ENCODE measurements around the gene AEBP1.
A peak's percentile ranks its signal among the peaks of the same experiment; 100 is the strongest.

AEBP1 gene

DNA sequence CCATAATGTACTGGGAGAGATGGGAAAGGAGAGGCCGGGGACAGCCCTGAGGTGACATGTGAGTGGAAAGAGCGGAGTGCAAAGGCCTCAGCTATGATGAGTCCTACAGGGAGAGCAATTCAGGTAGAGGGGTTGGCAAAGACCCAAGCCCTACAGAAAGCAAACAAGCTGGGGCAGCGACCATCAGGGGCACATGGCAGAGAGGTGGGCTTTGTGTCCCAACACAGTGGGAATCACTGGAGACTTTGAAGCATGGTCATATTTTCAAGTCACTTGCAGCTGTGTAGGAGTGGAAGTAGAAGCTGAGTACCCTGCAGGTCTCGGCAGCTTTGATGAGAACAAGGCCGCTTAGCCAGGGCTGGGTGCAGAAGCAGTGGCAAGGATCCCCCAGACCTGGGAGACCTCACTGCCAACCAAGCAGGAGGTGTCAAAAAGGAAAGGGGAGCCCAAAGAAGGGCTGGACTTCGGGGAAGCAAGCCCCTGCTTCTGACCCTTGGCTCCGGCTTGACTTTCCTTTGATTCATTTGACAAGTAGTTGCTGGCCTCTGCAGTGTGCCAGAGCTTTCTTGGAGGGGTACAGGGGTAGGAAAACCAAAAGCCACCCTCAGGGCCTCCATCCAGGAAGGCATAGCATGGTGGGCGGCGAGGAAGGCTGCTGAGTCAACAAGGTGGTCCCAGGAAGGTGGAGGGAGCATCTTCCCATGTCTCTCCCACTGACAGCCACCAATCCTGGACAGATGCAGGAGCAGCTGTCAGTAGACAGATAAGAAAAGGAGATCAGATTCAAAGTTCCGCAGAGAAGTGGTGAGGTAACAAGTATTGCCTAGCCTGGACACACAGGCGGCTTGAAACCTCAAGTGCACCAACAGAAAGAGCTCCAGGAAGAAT is 36.8 kb upstream of the AEBP1 start:
- DNase-seq: no peak

DNA sequence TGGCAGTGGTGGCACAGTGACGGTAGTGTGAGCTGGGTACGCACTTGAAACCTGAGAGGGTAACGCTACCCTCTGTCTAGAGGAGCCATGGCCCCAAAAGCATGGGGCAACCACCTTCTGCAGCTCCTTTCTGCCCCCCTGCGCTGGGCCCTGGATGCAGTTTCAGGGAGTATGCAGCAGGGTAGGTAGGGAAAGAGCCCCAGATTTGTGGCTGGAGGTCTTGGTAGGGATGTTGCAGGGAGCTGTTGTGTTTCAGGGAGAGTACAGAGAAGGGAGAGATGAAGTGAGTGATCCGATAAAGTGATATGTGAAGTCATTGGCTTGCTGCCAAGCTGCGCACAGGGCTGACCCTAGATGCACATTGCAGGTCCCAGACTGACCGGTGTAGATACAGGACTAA is 36.1 kb upstream of the AEBP1 start:
- DNase-seq: no peak

DNA sequence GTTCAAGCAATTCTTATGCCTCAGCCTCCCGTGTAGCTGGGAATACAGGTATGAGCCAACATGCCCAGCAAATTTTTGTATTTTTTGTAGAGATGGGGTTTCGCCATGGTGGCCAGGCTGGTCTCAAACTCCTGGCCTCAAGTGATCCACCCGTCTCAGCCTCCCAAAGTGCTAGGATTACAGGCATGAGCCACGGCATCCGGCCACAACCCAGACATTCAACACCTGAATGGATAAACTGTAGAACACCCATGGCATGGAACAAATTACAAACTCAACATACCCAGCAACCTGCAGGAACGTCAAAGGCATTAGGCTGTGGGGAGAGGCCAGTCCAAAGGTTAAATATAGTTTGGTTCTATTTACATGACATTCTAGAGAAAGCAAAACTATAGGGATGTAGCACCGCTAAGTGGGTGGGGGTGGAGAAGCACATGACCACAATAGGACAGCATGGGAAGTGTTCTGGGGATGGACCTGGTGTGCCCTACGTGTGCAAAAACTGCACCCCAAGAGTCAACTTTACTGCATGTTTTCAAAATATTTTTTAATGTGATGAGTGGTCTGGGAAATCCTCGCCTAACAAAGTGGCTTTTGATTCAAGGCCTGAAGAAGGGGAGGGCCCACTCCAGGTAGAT is 32.3 kb upstream of the AEBP1 start:
- no peak for DNase-seq

DNA sequence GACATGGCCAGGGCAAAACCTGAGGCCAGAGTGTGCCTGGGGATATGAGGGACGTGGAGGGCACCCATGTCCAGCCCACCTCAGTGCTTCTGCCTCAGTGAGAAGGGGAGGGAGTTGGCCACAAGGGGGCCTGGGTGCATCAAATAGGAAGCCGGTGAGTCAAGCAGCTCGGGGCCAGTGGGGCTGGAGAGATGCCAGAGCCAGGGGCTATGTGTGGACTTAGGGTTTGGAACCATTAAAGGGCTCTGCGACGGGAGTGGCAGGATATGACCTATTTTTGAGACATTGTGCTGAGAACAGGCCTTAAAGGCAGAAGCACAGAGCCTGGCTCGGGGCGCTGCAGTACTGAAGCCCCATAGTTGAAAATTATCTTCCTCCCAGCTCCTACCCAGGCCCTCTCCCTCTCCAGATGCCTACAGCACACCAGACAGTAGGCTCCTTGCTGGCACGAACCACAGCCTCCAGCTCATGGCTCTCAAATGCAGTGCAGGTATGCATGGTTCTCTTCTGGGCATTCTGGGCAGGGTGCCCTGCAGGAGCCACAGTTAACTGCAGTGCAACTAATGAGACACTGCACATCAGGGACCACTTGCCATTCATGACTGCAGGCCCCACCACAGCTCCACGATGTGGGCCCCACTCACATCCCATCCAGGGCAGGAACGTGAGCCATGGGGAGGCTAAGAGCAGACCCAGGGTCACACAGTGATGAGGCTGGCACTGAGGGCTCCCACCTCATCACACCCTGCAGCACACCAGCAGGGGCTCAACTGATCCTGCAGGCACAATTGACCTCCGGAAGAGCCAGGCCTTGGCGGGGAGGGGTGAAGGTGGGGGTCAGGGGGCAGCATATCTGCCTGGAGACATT is 31.5 kb upstream of the AEBP1 start:
- peak; percentile 70 to 84 for DNase-seq

DNA sequence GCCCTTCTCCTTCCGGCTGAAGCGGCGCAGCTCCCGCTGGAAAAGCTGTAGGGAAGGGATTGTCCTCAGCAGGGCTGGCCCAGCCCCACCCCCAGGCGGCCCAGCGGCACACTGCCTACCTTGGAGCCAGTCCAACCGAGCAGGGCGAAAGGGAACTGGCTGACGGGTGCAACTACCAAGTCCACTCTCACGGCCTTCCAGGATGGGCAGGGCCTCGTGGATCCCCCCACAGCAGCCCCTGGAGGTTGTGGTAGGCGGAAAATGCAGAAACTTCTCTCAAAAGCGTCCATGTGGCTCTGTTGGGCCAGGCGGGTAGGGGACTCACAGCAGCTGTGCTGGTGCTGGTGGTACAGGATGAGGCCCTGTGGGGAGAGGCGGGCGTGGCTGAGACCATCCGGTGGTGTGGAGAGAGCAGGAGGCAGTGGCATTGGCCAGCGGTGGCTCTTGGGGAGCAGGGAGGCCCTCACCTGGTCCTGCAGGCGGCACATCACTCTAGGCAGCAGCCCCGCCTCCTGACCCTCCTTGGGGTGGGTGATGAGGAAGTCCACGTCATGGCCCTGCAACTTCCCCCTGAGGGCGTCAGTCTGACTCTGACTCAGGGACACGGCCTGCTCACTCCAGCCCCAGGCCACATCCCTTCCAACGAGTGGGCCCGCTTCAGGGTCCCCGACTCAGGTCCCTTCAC is 30.3 kb upstream of the AEBP1 start:
- DNase-seq: peak; percentile 54 to 82

DNA sequence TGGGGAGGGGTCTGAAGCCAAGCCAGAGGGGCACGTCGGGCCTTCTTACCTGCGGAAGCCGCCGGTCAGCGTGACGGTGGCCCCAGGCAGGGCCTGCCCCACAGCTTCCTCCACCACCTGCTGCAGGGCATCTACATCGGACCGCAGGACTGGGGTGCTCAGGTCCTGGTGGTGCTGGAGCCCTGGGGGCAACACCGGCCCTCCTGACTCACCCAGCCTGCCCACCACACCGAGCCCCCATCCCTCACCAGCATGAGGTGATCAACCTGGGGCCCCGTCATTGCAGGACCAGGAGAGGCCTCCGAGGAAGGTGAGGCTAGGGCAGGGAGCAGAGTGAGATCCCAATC is 29.8 kb upstream of the AEBP1 start:
- DNase-seq: no peak

DNA sequence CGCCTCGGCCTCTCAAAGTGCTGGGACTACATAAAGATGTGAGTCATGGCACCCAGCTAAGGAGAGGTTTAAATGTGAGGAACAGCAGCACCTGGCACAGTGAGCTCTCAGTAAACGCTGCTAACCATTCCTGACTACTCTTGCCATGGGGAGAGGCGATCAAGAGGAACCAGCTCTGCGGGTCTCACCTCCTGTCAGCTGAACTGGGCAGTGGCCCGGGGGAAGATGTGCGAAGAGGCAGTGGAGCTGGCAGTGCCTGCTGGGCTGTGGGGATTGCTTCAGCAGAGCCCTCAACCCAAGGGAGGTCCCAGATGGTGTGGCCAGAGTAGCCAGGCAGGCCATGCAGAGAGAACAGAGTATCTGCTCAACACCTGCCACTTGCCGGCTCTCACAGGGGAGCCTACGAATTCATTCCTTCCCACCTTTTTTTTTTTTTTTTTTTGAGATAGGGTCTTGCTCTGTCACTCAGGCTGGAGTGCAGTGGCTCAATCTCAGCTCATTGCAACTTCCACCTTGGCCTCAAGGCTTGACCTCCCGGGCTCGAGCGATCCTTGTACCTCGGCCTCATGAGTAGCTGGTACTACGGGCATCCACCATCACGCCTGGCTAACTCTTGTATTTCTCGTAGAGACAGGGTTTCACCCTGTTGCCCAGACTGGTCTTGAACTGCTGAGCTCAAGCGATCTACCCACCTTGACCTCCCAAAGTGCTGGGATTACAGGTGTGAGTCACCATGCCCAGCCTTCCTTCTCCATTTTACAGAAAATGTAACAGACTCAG is 28.7 kb upstream of the AEBP1 start:
- DNase-seq: no peak

DNA sequence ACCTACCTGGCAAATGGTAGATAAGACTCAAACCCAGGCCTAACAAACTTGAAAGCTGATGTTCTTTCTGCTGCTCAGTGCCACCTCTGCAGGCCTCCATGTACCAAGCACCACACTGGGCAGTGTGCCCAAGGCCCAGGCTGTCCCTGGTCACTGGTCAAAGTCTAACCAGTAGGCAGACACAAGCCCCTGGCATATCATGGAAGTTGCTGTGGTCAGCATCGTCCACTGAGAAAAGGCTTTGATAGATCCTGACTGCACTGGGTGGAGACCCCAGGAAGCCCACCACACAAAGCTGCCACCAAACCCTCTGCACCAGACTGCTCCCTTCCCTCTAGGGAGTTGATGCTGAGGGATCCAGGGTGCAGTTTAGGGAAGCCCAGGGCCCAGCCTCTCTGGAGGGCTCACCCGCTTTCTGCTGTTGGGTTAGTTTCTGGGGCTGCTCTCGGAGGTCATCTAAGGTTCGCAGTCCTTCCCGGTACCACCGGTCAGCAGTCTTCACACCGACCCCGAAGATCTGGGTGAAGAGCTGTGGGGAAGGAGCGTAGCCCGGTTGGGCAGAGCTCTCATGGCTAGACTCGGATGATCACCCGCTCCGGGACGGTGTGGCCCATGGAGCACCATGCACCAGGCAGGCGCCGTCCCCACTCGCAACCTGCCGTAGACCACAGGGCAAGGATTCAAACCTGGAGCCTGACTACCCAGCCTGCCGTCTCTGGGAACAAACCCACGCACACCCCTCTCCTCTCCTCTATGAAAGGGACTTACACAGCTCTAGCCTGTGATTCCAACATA is 27.8 kb upstream of the AEBP1 start:
- no peak for DNase-seq

DNA sequence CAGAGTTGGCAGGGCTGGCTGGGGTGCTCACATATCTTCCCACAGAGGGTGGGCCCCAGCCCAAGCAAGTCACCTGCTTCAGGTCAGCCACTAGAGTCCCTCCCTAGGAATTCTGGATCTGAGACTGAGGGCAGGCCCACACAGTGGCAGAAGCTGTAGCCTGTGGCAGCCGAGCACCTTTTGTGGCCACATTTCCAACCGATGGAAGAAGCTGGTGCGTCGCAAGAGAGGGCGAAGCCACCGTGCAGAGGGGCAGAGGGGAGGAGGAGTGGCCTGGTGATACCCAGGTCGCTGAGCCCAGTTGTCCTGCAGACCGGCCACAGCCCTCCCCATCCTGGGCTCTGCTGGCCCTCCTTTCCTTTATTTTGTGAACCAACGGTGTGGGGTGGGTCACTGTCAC is 27.1 kb upstream of the AEBP1 start:
- no peak for DNase-seq

DNA sequence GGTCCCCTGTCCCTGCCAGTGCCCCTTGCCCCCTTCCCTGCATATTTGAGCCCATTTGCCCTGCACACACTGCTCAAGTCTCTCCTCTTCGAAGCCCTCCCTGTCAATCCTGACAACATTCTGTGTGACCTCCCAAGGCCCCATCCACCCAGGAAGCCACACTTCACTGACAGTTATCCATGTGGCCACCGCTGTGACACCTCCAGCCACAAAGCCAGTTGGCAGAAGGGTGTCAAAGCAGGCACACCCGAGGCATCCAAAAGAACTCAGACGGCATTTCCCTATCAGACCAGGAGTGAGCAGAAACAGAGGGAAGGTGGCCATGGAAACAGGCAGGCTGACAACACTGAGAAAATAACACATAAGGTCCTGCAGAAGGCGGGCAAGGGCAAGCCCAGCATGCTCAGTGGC is 26.5 kb upstream of the AEBP1 start:
- DNase-seq: no peak

DNA sequence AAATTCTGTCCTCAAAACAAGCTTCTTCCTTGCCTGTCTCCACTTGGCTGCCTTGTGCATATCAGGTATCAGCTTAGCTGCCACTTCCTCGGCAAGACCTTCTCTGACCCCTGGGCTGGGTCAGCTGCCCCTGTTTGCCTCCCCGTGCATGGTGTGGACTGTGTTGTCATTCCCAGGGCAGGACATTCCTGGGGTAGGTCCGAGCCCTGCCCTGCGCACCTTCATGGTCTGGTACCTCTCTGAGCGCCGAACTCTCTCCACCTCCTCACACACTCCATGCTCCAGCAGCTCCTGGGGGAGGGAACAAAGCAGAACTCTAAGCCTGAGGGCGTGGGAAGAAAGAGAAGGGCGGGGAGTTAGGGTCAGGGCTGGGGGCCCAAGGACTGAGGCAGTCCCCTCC is 25.6 kb upstream of the AEBP1 start:
- DNase-seq: no peak

DNA sequence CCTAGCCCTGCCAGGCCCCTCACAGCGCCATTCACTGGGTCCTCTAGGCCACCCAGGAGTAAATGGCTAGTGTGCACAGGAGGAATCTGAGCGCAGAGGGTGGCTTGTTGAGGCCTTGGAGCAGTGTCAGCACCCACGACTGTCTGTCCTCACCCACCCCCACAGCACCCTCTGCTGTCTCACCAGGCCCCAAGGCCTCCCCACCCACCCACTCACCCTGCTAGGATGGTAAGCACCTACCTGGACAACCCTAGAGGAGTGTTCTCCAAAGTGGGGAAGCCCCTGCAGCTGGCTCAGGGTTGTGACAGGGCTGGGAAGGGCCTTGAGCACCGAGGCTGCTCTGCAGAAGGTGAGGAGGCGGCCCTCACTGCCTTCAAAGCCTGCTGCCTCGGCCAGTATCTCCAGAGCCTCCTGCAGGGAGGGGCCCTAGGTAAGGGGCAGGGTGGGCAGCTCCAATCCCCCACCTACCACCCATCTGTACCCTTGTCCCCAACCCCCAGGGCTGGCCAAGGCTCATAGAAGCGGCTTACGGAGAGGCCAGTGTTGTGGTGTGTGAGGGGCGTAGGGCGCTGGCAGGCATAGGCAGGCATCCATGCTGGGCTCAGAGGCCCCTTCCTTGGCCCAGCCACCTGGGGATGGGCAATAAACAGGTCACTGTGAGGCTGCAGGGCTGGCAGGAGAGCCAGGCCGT is 24.7 kb upstream of the AEBP1 start:
- DNase-seq: no peak

DNA sequence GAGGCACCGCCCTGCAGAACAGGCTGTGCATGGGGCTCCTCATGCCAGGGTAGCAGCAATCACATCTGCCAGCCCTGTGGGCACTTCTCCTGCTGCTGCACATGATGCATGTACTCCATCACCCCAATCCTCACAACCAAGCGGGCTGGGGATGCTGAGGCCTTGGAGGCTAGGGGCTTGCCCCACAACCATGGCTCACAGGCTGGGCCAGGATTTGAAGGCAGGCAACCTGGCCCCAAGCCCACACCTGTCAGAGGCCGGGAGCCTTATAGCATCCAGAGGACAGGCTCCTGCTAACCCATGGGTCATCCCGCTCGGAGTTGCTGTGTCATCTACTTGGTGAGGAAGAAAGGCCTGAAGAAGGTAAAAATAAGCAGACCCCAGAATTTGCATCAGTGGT is 24.0 kb upstream of the AEBP1 start:
- no peak for DNase-seq

DNA sequence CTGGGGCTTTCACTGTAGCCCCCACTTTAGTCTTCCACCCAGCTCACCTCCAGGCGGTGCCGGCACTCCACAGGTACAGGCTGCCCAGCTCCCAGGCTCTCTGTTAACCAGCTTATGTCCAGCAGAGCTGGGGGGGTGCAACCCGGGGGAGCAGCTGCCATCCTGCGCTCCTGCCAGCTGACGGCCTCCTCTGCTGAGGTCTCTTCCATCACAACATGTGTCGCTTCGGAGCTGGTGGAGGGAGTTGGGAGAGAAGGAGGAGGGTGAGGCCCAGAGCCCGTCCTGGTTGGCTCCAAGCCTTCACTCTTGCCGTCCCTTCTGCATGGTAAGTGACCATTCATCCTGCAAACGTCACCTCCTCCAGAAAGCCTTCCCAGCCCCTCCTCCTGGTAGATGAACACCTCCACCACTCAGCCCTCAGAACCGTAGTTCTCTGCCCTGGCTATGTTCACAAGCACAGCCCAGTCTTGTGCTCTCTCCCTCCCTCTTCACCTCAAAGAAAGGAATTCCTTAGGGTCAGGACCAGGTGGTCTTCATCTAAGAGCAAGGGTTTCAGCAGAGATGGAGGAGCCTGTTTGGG is 23.4 kb upstream of the AEBP1 start:
- no peak for DNase-seq

DNA sequence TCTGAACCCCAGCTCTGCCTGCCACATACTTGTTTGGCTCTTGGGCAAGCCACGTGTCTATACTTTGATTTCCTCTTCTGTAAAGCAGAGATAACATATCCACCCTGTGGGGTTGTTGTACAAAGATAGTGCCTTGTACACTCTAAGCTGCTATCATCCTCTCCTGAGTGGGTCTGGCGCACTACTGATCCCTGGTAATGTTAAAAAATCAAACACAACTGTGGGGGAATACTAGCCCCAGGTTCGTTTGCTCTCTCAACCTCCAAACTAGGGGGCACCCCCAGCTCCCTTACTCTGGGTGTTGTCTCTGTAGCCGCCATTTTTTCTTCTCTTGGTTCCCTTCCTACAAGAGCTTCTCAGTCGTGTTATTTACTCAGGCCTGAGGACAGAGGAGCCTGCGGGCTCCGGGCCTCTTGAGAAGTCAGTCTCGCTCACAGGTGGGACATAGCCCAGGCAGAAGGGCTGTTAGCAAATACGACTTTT is 22.8 kb upstream of the AEBP1 start:
- DNase-seq: peak; percentile 64 to 67

DNA sequence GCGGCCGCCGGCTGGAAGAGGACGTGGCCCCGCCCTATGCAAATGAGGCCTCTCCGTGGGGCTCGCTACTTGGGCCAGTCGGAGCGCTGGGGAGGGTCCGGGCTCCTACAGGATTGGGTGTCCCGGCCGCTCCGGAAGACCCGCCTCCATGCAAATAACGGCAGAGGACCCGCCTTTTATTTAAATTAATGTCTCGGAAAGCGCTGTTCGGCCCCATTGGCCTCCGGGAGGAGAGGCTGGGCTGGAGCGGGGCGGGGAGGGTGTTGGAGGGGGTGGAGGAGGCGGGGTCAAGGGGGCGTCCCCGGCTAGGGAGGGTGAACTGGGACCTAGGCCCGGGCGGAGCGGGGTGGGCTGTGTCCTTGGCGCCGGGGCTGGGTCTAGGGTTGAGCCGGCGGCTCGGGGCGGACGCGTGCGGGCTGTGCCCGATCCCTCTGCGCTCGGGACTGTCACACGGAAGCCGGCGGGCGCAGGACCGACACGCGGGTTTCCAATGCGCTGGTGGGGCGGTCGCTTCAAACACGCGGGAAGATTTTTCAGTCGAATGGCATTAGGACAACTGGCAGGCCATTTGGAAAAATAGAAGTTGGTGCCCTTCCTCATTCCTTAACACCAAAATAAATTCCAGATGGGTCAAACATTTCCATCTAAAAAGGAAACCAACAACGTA is 21.5 kb upstream of the AEBP1 start:
- peak; percentile 99 to 100 for DNase-seq

DNA sequence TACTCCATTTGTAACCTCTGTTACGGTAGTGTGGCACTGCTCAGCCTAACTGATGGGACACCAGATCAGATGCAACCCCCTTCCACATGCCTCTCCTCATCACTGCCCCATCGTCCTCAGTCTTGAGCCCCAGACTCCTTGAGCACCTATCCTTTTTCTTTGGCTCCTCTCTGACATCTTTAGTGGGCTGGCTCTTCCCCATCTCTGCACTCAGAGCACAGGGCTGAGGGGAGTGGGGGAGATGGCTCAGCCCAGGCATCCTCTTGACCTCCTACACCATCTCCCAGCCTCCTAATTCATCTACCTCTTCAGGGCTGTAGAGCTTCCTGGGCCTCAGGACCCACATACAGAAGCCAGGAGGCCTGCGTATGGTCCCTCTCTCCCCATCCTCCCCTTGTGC is 20.3 kb upstream of the AEBP1 start:
- no peak for DNase-seq

DNA sequence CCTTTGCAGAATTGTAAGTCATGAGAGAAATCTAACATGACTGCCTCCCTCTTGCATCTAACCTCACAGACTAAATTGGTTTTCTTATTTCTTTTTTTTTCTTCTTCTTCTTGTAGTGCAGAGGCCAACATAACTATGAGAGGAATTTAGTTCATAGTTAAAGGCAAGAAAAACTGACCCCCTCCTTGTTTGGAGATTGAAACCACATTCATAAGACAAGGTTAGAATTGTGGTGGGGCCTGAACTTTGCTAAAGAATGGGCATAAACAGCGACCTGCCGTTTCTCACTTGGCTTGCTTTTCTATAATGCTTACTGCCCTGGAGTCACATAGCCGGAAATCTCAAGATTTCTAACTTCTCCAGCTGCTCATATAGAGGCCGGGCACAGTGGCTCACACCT is 19.4 kb upstream of the AEBP1 start:
- no peak for DNase-seq

DNA sequence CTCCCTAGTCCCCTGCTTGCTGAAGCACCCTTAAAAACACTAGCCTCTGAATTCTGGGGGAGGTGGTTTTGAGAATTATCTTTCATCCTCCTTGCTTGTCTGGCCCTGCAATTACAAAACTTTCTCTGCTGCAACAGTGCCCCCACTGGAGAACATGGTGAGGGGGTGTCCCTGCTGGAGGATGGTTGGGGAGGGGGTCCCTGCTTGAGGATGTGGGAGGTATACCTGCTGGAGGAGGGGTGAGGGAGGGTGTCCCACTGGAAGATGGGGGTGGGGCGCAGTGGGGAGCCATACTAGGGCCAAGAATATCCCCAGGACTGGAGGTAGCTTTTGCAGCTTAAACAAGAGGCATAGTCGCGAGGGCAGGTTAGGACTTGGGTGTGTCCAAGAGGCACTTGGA is 18.6 kb upstream of the AEBP1 start:
- DNase-seq: peak in 1 of 2 experiments; percentile 38

DNA sequence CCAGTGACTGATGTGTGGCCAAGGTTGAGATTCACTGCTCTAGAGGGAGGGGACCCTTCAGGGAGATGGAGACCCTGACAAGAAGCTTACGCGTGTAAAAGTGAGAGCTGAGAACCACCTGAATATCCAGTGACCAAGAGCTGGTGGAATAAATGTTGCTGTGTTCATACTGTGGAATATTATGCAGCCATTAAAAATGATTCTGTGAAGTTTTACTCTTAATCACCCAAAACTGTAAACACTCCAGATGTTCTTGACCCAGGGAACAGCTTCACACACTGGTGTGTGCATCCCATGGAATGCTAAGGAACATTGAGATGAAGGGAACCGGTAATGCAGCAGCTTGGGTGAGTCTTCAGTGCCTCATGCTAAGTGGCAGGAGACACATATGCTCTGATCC is 17.5 kb upstream of the AEBP1 start:
- DNase-seq: no peak
